GM12878 (cell line): ENCODE measurements around the gene GALNT15.

Experiments used
- BHLHE40 ChIP-seq, 2 experiments: fragments of 450-650 bp in 1 of 2; IDR thresholded peaks; 2 replicates each; pipeline ENCODE4 v1.6.1; 2011 to 2017; ENCODE audit warnings: low read depth in 2 of 2, borderline replicate concordance in 1 of 2, improper control_type of control experiment in 1 of 2, low read length in 1 of 2, mild to moderate bottlenecking in 1 of 2
- EED ChIP-seq: sonication (generic); IDR thresholded peaks from 2 replicates; pipeline ENCODE4 v1.6.1; 2016; ENCODE audit warnings: antibody characterized with exemption, low read depth
- FOXK2 ChIP-seq: fragments of 450-650 bp; IDR thresholded peaks from 2 replicates; pipeline ENCODE4 v1.6.1; 2017; ENCODE audit warnings: mild to moderate bottlenecking, moderate library complexity
- POLR2A ChIP-seq: IDR thresholded peaks from 2 replicates; pipeline ENCODE4 v1.6.1; 2011; ENCODE audit warnings: low read depth, mild to moderate bottlenecking, low read length
- POLR2AphosphoS2 ChIP-seq: IDR thresholded peaks from 2 replicates; pipeline ENCODE4 v1.6.1; 2011; ENCODE audit warnings: low read depth, mild to moderate bottlenecking, low read length, improper control_type of control experiment, moderate library complexity
- TF ChIP-seq, protein P1 (sequence below): IDR thresholded peaks from 2 replicates; pipeline ENCODE4 v1.6.1; 2012; ENCODE audit warnings: low read depth, low read length, improper control_type of control experiment
- TF ChIP-seq, protein P2 (sequence below), 3 experiments: IDR thresholded peaks in 2 of 3; conservative IDR thresholded peaks in 1 of 3; 2 replicates each; pipeline ENCODE4 v1.5.1; 2011; ENCODE audit warnings: low read depth in 3 of 3, low read length in 3 of 3, mild to moderate bottlenecking in 3 of 3, control low read depth in 2 of 3, moderate library complexity in 2 of 3, inconsistent platforms in 1 of 3, mixed read lengths in 1 of 3; ENCODE audit not compliant: control insufficient read depth in 2 of 3, insufficient read depth in 1 of 3; ENCODE audit errors: extremely low read depth in 1 of 3

DNA sequence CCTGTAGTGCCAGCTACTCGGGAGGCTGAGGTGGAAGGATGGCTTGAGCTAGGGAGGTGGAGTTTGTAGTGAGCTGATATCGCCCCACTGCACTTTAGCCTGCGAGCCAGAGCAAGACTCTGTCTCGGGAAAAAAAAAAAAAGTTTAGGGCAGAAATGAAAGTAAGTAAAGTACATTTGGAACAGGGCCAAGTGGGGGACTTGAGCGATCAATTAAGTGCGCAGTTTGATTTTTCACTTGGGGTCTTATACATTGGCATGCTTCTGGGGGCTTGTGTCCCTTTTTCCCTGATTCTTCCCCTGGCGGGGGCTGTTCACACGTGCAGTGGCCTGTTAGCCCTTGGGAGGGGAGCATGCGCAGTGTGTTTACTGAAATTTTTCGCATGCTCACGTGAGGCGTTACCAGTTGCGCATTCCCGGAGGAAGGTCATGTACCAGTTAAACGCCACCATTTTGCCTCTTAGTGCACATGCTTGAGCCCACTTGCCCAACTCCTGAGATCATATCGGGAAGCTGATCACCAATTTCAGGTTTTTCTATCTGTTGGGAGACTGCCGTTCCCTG lies 42.0 kb downstream of the GALNT15 start:
- TF ChIP-seq FOXK2 (no peak), POLR2A (no peak), BHLHE40 (IDR thresholded peaks at IDR 0.05; ENCODE audit: borderline replicate concordance in 1 of 2, low read depth in 2 of 2, low read length in 1 of 2) (no peak), EED (no peak), POLR2AphosphoS2 (no peak)
- TF ChIP-seq, protein P1, sequence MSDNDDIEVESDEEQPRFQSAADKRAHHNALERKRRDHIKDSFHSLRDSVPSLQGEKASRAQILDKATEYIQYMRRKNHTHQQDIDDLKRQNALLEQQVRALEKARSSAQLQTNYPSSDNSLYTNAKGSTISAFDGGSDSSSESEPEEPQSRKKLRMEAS = no peak
- TF ChIP-seq, protein P2, sequence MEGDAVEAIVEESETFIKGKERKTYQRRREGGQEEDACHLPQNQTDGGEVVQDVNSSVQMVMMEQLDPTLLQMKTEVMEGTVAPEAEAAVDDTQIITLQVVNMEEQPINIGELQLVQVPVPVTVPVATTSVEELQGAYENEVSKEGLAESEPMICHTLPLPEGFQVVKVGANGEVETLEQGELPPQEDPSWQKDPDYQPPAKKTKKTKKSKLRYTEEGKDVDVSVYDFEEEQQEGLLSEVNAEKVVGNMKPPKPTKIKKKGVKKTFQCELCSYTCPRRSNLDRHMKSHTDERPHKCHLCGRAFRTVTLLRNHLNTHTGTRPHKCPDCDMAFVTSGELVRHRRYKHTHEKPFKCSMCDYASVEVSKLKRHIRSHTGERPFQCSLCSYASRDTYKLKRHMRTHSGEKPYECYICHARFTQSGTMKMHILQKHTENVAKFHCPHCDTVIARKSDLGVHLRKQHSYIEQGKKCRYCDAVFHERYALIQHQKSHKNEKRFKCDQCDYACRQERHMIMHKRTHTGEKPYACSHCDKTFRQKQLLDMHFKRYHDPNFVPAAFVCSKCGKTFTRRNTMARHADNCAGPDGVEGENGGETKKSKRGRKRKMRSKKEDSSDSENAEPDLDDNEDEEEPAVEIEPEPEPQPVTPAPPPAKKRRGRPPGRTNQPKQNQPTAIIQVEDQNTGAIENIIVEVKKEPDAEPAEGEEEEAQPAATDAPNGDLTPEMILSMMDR (IDR thresholded peaks at IDR 0.05 in 2 of 3, conservative IDR thresholded peaks at IDR 0.05 in 1 of 3; ENCODE audit: control insufficient read depth in 2 of 3, extremely low read depth in 1 of 3, insufficient read depth in 1 of 3, low read depth in 3 of 3, low read length in 3 of 3) = no peak
